C4-2B (cell line): ENCODE measurements around the gene MSI2.

Experiments used
- H3K27ac ChIP-seq: fragments of 450-650 bp; 2 replicates; pipeline ENCODE4 v1.5.1; 2017
- CTCF ChIP-seq: fragments of 450-650 bp; conservative IDR thresholded peaks from 2 replicates; pipeline ENCODE4 v1.5.1; 2017; ENCODE audit warnings: mild to moderate bottlenecking
- ZFX ChIP-seq: fragments of 450-650 bp; IDR thresholded peaks from 2 replicates; pipeline ENCODE4 v1.6.1; 2017

MSI2 gene

DNA sequence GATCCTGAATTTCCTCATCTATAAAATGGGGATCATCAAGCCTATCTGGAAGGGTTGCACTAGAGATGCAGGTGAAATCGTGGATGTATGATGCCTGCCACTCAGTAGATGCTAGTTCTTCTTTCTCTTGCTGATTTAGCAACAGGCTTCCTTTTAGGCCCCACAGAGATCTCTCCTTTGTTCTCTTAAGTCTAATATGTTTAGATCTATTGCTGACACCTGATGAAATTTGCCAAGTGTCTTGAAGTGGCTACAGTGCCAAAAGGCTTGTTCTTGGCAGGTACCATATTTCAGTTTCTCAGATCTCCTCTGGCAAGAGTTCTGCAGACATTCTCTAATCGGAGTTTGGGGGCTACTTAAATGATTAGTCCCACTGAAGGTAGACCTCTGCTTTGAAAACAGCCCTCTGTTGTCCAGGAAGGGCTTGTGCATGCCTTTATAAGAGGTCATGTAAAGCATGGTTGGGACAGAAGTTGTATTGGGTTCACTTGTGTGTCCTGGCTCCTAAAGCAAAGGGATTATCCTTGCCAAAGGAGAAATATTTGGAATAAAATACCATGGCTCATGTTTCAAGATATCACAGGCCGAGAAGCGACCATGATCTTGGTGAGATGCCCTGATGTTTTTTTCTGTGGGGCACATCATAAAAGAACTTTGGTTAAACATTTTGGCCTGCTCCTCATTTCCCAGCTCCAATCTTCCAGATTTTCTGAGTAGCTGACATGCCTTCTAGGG is 234.0 kb downstream of the MSI2 start:
- TF ChIP-seq ZFX (no peak), CTCF (no peak)
- no peak overlapping the region for H3K27ac ChIP-seq

- TF ChIP-seq CTCF (no peak), ZFX (no peak)
- H3K27ac ChIP-seq: no peak overlapping the region
Measured at GRCh38 chr17:57490890-57491289, 234.6 kb downstream of the MSI2 start.

DNA sequence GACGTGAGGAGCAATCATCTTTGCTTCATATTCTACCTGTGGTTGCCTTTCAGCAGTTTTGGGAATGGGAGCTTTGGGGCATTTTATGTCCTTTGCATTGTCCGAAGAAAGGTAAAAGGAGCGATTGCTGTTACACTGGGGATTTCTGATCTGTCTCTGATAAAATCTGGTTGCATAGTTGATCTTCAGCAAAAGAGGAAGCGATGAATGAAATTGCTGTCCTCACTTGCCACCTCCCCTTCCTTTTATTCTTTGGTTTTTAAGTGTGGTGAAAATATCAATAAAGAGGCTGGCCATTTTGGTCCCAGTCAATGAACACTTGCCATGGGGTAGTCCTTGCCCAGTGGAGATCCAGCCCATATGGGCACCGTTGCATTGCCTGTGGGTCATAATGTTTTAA is 236.8 kb downstream of the MSI2 start:
- TF ChIP-seq ZFX: no peak
- TF ChIP-seq CTCF: no peak
- H3K27ac ChIP-seq: no peak overlapping the region

GRCh38 chr17:57493625-57494024 is 237.3 kb downstream of the MSI2 start:
- H3K27ac ChIP-seq: no peak overlapping the region
- TF ChIP-seq CTCF (no peak), ZFX (no peak)

GRCh38 chr17:57494443-57494842 is 238.1 kb downstream of the MSI2 start:
- H3K27ac ChIP-seq: no peak overlapping the region
- TF ChIP-seq ZFX (no peak), CTCF (no peak)

GRCh38 chr17:57495771-57496170 is 239.4 kb downstream of the MSI2 start:
- no peak overlapping the region for H3K27ac ChIP-seq
- TF ChIP-seq ZFX (no peak), CTCF (no peak)

- no peak overlapping the region for H3K27ac ChIP-seq
- no peak for TF ChIP-seq ZFX
- TF ChIP-seq CTCF: no peak
Measured at GRCh38 chr17:57496382-57496781, 240.1 kb downstream of the MSI2 start.
